ENCODE data around the gene UQCR11.
A peak's percentile ranks its signal among the peaks of the same experiment; 100 is the strongest.
"Not testable (repeated sequence)": the region's sequence is repeated elsewhere in the genome, so short reads cannot be mapped to it uniquely, and the experiment has no call there.

Gene UQCR11

GRCh38 chr19:1605236-1606137 is at the start of gene UQCR11:
TSS of gene UQCR11 (minus strand) at chr19:1605462. CDS start at chr19:1605409, 53 bp downstream.
- peak; percentile 63 to 88 for DNase-seq

GRCh38 chr19:1654178-1654792 is 49.0 kb upstream of the UQCR11 start:
- no peak for DNase-seq

- DNase-seq: no peak
These were observed 48.0 kb upstream of the UQCR11 start for GRCh38 chr19:1653300-1653628.

- peak; percentile 95 to 96 for DNase-seq
These were observed 47.4 kb upstream of the UQCR11 start, which contains the start of gene TCF3 for GRCh38 chr19:1652471-1653299. TSS of gene TCF3 (minus strand) at chr19:1652615. CDS start at chr19:1650248, 2,367 bp downstream.

GRCh38 chr19:1651568-1652291 is 46.5 kb upstream of the UQCR11 start:
- DNase-seq: no peak

- DNase-seq: no peak
These were observed 45.6 kb upstream of the UQCR11 start for GRCh38 chr19:1650650-1651567.

GRCh38 chr19:1649706-1650649 is 44.7 kb upstream of the UQCR11 start:
- no peak for DNase-seq

- no peak for DNase-seq
These were observed 43.8 kb upstream of the UQCR11 start for GRCh38 chr19:1648920-1649541.

- DNase-seq: no peak
These were observed 43.2 kb upstream of the UQCR11 start for GRCh38 chr19:1648459-1648849.

- DNase-seq: no peak
These were observed 42.5 kb upstream of the UQCR11 start for GRCh38 chr19:1647501-1648458.

GRCh38 chr19:1646659-1647453 is 41.6 kb upstream of the UQCR11 start:
- DNase-seq: no peak

GRCh38 chr19:1646149-1646548 is 40.9 kb upstream of the UQCR11 start:
- no peak for DNase-seq

- DNase-seq: no peak
These were observed 40.0 kb upstream of the UQCR11 start for GRCh38 chr19:1645299-1645698.

- no peak for DNase-seq
These were observed 38.8 kb upstream of the UQCR11 start for GRCh38 chr19:1644070-1644469.

- DNase-seq: not testable (repeated sequence)
These were observed 35.7 kb upstream of the UQCR11 start for GRCh38 chr19:1640893-1641448.

GRCh38 chr19:1636325-1637236 is 31.3 kb upstream of the UQCR11 start:
- DNase-seq: no peak

Measured in cerebellar nuclear complex (tissue), 1 donor.